GM19238 (cell line): ENCODE data around the gene ZER1.
"Not testable (repeated sequence)": the region's sequence is repeated elsewhere in the genome, so short reads cannot be mapped to it uniquely, and the experiment has no call there.

Experiments
- DNase-seq: peaks from one replicate; pipeline ENCODE4 v3.0.0; 2011; ENCODE audit warnings: low spot score; ENCODE audit not compliant: insufficient read length

Gene ZER1

DNA sequence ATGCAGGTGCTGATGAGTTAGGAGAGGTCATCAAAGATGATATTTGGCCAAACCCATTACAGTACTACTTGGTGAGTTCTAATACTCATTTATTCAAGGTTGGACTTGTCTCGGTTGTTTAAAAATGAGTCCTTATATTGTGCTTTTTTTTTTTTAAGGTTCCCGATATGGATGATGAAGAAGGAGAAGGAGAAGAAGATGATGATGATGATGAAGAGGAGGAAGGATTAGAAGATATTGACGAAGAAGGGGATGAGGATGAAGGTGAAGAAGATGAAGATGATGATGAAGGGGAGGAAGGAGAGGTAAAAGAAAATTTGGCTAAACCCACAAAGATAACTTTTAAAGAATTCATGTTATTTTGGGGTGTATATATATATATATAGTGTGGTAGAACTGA lies 78.0 kb downstream of the ZER1 start:
- not testable (repeated sequence) for DNase-seq

DNA sequence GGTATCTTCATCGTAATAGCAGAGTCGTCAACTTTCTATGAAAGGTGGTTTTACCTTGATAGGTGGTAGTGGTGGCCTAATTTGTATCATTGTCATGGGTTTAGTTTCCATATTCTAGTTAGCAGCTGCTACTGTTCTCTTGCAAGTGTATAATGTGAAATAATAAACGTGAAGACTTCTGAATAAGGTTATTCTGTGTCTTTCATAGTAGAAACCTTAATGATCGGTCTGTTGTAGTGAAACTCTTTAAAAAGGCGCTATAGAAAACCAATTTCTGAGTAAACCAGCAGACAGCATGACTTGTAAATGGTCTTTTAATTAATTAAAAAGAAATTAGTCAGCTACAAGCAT lies 81.1 kb downstream of the ZER1 start:
- DNase-seq: no peak

DNA sequence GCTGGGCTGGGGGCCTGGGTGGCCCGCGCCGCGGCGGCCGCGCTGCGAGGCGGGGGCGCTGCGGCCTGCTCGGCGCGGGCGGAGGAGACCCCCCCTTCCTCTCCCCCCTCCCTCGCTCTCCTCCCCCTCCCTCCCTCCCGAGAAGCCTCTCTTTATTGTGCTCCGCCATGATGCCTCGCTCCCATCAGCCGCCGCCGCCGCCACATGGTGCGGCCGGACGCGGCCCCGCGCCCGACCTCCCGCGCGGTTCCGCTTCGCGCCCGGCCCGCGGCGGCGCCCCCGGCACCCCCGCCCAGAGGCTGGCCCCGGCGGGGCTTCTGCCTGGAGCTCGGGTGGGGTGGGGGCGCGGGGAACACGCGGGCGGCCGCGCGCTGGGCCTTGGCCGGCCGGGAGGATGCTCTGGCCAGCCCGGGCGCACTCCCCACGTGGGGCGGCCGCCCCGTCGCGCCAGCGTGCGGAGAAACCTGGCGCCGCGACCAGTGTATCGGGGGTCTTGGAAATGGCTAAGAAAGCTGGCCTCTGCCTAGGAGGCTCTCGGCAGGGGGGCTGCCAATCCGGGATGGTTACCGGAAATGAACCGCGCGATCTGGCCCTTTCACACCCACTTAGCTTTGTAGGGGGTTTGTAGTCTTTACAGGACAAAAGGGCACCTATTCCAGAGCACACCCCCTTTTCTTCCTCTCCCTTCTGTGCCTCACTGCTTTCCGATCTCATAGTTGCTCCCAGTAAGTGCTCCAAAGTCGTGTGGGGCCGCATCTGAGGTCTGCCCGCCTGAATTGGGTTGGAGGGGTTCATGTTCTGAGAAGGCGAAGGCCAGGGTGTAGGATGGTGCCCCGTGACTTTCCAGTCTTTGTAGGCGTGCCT lies 81.7 kb downstream of the ZER1 start:
- peak; percentile 64 for DNase-seq

DNA sequence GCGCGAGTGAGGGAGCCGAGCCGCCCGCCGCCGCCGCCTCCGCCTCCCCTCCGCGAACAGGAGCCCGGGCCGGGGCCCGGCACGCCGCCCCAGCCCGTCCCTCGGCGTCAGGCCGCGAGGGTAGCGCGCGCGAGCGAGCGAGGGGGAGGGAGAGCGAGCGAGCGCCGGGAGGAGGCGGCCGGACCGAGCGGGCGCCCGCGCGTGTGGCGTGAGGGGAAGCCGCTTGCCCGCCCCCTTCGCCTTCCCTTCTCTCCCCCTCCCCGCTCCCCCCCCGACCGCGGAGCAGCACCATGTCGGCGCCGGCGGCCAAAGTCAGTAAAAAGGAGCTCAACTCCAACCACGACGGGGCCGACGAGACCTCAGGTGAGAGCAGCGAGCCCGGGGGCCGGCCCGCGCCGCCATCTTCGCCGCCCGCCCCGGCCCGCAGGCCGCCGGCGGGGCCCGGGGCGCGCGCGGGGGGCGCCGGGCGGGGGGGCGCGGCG lies 82.4 kb downstream of the ZER1 start:
- no peak for DNase-seq

DNA sequence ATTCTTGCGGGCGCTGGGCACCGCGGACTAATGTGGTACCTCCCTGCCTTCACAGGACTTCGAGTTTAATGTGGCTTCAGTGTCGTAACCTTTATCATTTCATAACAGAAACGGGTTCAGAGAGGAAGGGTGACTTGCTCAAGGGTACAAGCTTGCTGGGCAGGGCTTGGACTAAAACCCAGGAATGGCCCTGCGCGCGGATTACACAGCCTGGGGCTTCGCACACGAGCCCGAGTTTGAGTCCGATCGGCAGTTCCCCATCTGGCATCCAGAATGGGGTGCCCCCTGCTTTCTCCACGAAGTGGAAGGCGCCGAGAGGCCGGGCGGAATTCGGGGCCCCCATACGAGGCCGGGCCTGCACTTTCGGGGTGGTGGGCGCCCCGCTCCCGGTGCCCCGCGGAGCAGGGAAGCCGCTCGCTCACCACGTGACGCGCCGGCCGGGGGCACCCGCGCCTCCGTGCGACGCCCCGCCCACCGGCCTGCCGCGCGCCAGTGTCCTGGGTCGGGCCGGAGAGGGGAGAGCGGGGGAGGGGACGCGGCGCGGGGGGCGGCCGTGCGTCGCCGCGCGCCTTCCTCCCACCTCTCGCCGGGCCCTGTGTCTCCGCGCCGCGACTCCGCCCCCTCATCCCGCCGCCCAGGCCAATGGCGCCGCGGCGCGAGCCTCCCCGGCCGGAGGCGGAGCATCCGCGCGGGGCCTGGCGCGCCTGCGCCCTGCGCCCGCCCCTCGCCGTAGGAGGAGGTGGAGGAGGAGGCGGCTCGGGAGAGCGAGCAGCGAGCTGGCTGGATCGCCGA lies 83.0 kb downstream of the ZER1 start, which contains the start of gene SET:
SET (plus strand) TSS at position 722 of the 792 bp plus-strand sequence. CDS start 361 bp downstream, outside the sequence.
- peak; percentile 99 for DNase-seq

DNA sequence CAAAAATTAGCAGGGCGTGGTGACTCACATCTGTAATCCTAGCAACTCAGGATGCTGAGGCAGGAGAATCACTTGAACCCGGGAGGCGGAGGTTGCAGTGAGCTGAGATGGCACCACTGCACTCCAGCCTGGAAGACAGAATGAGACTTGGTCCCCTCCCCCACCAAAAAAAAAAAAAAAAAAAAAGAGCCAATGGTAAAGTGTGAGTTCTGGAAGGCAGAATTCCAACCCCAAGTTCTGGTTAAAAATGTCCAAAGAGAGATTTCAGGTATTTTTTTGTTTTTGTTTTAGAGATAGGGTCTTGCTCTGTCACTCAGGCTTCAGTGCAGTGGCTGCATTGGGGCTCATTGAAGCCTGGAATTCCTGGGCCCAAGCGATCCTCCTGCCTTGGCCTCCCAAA lies 84.3 kb downstream of the ZER1 start:
- DNase-seq: no peak

DNA sequence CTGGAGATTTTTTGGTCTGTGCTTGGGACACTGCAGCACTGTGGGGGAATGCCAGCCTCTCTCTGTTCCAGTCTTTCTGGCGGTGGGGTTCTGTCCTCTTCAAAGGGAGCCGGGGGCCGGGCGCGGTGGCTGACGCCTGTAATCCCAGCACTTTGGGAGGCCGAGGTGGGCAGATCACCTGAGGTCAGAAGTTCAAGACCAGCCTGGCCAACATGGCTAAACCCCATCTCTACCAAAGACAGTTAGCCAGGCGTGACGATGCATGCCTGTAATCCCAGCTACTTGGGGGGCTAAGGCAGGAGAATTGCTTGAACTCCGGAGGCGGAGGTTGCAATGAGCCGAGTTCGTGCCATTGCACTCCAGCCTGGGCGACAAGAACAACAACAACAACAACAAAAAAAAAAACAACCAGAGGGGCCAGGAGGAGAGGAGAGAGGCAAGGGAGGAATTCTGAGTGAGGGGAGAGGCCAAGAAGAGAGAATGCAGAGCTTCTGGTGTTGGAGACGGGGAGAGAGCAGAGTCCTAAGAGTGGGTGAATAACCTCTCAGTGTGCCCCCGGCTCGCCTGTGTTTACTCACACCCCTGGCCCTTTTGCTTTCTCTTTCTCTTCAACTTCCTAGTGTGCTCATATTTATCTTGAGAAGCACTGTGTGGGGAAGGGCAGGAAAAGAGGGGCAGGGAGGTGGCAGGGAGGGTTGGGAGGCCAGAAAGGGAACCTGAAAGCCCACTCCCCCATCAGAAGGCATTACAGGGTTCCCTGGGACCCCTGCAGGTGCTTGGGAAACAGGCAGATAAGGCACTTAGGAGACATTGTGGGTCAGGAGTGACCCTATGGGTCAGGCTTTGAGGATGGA lies 85.9 kb downstream of the ZER1 start:
- DNase-seq: no peak

DNA sequence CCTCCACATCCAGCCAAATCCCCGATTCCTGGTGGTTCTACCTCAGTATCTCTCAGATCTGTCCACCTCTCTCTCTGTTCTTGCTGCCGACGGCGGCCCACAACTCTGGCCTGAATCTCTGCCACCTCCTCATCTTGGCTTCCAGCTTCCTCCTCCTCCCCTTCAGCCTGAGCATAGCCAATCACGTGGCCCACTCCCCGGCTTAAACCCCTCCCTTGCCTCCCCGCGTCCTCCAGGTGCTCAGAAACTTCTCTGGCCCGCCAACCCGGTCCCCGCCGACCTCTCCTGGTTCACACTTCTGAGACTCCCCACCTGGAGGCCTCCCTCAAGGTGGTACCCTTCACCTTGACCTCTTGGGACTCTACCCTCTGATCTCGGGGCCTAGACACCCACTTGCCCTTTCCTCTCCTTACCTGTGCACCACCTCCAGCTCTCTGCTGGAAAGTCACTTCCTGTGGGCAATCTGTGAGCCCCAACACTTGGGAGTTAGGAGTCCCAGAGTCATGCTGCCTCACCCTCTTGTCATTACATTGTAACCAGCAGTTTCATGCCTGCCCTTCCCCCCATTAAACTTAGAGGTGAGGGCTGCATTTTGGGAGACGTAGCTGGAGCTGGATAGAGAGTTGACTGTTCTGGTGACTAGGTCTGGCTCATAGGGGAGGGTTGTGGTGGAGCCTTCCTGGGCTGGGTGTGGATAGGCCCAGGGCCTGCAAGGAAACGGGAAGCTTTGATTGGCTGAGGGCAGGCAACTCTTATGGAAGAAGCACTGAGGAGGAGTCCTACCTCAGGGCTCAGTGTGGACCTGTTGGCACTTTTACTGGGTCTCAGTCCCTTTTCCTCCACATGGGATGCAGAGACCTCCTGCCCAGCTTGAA lies 87.2 kb downstream of the ZER1 start:
- peak; percentile 76 for DNase-seq

DNA sequence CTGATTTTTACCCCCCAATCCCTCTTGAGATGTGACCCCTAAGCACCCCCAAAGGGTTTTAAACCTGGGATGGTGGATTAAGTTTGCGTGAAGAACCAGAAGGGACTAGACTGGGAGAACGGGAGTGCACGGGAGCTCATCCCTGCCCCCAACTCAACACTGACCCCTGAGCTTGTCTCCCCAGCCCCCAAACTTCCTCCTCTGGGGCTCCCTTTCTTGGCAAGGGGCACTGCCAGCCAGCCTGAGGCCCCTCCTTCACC lies 87.7 kb downstream of the ZER1 start:
- no peak for DNase-seq

DNA sequence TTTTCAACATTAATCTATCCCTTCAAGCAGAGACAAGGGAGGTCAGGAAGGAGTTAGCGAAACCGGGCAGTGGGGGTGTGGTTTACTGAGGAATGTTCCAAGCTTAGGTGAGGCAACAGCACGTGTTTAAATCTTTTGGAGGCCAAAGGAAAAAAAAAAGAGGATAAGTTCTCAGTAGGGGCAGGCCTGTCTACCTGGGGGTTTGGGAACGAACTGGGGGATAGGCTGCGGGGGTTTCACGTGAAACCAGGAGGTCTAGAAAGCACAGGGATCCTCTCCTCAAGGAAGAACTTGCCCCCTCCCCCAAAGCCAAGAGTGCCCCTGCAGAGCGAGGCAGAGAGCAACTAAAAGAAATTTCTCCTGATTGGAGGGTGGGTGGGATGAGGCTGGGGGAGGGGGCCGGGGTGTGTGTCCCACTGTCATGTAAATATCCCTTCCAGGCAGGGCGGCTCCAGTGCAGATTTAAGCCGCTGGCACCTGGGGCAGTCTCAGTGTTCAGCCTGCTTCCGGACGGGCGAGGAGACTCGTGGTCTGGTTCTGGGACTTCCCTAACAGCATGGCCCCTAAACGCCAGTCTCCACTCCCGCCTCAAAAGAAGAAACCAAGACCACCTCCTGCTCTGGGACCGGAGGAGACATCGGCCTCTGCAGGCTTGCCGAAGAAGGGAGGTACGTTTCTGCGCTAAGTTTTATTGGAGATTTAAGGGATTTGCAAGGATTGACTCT lies 88.2 kb downstream of the ZER1 start:
- no peak for DNase-seq
